Dedifferentiated amniotic fluid mesenchymal stem cell (primary cell): ENCODE data around the gene GNAS.
"Not testable (repeated sequence)": the region's sequence is repeated elsewhere in the genome, so short reads cannot be mapped to it uniquely, and the experiment has no call there.

Experiments
- DNase-seq: peaks from one replicate; pipeline ENCODE4 v3.0.0-alpha.2; 2016; ENCODE audit errors: extremely low spot score

The GNAS gene

DNA sequence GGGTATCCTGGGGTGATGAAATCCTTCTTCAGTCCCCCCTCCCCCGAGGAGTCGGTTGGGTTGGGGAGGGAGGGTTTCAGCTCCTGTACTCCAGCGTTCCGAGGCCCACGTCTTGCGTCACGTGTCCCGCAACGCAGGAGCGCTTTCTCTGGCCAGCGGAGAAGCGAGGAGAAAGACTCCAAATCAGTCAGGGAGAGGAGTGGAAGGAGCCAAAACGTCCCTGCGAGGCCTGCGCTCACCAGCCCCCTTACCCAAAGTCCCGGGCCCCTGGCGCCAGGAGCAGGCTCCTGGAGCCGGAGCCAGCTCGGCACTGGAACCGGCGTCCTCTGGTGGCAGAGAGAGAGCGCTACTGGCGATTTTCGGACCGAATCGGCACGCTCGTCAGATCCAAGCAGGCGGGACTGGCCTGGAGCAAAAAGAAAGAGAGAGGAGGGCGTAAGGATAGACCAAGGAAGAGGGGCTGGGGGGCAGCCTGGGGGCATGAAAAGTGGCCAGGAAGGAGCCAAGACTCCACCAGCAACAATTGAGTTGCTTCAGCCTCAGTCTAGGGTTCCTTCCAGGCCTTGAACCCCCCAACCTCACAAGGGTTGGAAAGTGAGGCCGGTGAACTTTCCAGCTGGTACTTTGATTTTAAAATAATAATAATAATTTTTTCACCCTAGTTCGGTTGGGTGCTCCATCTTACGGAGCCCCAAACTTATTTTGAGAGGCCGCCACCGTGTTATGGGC, at the start of gene GNAS:
GNAS (plus strand) TSS at position 174 of the 729 bp plus-strand sequence.
- DNase-seq, result peak; percentile 36

GRCh38 chr20:58803533-58803932, 49.0 kb upstream of the GNAS start:
- DNase-seq, result no peak

DNA sequence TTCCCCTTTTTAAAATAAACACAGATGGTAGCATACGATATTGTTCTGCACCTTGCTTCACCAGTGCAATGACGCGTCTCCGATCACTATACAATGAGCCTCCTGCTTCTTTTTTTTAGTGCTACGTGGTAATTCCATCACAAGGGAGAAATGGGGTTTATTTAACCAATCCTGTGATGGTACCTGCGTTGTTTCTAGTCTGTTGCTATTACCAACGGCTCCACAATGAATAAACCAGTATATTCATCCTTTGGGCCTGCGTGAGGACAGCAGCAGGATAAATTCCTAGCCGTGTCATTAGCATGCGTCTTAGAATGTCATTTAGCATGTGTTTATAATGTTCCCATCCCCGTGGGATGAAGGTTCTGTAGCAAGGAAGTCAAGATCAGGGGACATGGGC, 44.7 kb upstream of the GNAS start:
- DNase-seq, result no peak

- no peak for DNase-seq
Observed at GRCh38 chr20:58808271-58809046, 44.1 kb upstream of the GNAS start.

DNA sequence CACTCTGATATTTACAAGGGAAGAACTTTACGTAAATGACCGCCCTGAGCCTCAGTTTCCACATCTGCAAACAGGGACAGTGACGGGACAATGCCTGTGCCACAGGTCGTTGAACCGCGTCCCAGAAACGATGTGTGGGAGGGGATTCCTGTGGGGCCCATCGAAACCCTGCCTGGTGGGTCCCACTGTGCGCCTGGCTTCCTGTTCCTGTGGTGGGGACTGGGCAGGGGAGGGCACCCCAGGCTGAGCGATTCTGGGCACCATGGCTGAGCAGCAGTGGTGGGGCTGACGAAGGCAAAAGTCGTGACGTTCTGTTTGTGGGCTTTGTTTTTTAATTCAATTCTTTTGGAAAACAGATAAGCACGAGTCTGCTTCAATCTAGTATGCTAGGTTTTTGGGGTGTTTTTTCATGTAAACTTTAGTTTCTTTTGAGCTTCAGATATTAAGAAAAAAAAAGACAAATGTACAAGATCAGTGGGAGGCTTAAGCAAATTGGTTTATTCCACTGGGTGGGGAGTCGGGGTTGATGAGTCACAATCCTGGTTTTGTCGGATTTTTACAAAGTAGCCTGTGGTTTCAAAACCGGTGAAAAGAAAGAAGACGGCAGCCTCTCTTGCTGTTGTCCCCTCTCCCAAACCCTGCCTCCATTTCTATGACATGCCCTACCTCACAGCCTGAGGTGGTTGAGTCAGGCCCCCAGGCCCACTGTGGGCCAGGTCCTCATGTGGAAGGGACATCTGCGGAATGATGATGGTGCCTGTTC, 42.2 kb upstream of the GNAS start:
- DNase-seq, result no peak

DNA sequence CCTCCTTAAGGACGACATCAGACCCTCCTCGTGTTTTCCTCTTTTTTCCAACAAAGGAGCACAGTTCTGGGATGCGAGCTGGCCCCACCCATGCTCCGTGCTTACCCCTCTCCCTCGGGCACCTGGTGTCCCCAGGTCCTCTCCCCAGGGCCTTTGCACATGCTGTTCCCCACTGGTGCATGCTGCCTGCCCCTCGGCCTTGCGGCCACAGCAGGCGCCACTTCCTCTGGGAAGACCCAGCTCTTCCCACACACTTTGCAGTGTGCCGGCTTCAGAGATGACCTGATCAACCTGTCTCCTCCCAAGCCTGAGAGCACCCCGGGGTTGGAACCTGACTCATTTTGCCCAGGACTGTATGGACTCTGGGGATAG, 41.7 kb upstream of the GNAS start:
- DNase-seq, result no peak

GRCh38 chr20:58811334-58811733, 41.2 kb upstream of the GNAS start:
- no peak for DNase-seq

DNA sequence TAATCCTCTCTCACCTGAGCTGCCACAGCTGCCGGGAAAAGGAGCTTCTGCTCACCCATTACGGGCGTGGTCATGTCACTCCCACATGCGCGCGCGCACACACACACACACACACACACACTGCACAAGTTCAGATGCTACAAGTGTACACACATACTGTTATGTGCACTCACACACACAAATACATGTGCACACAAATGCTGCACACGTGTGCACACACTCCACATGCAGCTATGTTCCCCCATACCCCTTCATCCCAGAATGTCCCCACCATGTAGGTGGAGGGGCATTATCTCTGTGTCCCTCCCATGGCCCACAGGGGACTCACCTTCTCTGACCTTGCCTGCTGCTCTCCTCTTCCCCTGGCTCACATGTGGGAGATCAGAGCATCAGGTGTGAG, 39.1 kb upstream of the GNAS start:
- no peak for DNase-seq

DNA sequence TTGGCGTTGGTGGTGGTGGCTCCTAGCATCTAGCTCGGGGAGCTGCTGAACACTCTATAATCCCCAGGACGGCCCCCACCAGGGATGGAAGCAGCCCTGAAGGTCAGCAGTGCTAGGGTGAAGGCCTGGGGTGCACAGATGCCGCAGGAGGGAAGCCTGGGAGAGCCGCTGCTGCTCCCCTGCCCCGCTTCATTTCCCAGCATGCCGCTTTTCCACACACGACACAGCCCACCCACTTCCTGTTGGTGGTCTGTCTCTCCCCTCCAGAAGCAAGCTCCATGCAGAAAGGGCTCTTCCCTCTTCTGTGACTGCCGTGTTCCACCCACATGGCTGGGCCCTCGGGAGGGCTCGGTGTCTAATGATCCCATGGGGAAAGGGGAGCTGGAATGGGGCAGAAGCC, 37.1 kb upstream of the GNAS start:
- no peak for DNase-seq

DNA sequence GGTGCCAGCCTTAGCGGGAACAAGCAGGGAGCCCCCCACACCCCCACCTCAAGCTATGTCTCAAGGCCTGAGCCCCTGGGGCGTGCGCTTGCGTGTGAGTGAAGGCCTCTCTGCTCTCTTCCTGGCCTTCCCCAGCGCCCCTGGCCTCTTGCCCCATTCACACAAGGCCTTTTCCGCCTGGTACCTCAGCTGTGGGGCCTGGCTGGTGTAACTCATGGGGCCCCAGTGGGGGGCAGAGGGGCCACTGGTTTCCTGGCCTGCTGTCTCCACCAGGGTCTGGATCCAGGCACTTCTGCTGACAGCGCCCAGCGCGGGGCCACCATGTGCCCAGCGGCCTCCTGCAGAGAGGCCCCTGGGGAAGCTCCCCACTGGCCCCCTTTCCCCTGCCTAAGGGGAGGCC, 36.5 kb upstream of the GNAS start:
- DNase-seq, result no peak

- no peak for DNase-seq
Observed at GRCh38 chr20:58816957-58817651, 35.4 kb upstream of the GNAS start.

DNA sequence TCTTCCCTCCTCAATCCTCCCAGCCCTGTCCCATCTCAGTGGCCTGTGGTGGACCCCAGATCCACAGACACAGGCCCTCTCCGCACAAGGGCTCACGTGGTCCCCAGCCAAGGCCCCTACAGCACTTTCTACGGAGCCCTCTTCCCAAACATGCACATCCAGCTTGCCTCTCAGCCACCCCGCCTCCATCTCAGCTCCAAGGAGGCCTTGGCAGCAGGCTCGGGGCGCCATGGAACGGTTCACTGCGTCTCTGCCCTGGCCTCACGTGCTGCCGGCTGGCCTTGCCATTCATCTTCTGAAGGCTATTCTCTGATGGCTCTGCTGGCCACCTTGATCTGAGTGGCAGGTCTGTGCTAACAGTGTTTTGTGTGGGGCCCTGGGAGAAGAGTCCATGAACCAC, 34.8 kb upstream of the GNAS start:
- no peak for DNase-seq

DNA sequence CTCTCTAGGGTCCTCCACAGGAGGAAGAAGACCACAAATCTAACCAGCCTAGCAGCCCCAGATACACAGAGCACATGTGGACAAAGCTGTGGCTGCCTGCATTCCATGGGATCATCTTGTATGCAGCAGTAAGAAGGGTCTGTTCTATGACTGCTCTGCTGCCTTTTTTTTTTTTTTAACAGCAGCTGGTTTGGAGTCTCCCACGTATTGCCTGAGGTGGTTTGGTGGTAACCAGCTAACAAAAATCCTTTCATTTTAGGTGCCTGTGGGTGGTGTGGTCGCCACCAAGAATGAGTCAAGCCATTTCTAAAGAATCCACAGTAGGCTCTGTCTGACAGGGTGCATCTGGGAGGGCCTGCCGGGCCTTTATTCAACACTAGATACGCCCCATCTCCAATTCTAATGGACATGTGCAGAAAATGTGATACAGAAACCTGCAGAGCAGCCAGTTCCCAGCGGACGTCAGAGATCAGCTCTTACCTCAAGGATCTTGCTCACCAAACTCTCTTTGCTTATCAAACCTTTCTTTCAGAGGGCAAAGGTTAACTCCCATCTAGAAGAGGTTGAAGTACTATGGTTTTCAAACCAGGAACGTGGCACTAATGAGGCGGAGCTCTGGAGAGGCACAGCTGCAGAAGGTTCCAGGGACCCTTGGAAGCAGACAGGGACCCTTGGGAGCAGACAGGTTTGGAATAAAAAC, 33.8 kb upstream of the GNAS start:
- peak; percentile 72 for DNase-seq

DNA sequence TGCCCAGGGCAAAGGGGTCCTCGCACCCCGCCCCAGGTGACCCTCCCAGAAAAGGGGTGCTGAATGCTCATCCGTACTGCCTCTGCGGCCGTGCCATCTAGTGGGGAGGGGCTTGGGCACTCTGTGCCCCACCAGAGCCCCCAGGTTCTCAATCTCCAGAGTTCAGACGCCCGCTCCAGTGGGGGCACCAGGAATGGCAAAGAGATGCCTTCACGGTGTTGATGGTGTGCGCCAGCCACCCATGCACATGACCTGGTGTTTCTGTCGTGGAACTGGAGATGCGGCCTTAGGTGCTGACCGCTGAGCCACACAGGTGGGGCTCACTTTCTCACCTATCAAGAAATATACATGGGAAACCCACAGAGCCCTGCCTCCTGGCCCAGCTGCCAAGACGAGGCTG, 32.6 kb upstream of the GNAS start:
- no peak for DNase-seq

- not testable (repeated sequence) for DNase-seq
Observed at GRCh38 chr20:58820515-58820914, 32.0 kb upstream of the GNAS start.

DNA sequence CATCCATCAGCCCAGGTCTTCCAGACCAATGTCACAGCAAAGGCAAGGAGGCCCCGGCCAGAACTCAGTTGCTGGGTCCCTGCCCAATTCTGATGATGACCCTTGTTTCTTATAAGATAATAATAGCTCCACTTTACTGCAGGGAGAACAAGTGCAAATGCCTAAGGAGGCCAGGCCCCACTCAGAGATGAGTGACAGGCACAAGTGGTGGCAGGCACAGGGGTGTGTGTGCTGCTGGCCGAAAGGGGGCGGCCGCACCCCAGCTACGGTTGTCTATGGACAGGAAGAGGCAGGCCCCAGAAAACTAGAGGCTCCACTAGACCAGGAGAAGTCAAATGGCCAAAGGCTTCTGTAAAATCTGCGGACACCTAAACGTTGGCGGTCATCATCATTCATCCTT, 30.4 kb upstream of the GNAS start:
- DNase-seq, result no peak

- no peak for DNase-seq
Observed at GRCh38 chr20:58822748-58823730, 29.5 kb upstream of the GNAS start.

GRCh38 chr20:58824843-58825242, 27.7 kb upstream of the GNAS start:
- DNase-seq, result no peak

DNA sequence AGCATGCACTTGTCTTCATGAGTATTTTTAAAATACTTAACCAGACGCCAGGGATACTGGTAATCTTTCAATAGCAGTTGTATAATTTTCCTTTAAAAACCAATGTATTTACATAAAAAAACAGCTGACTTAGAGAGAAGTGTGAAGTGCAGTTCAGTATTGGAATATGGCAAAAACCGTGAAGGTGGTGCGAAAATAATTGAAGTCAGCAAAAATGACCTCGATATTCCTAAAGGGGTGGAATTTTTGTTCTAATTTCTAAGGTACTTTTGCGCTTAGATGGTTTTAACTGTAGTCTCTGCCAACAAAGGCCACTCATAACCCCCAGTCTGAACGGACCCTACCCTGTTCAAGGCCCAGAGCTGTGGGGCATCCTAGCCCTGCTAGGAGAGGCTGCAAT, 27.1 kb upstream of the GNAS start:
- DNase-seq, result no peak

DNA sequence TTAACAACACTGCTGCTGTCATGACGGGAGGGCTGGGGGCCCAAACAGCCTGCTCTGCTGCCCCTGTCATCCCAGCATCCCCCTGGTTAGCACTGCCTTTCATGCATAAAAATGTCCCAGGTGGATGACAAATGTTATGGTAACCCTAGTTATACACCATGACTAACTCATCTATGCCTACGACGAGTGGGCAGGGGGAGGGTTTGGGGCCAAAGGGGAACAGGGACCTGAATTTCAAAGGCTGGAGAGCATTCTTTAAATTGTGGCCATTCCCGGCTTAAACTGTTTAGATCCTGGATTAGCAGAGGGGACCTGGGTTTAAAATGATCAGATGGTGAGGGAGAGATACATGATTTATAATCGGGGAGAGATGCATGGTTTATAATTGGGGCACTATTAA, 26.2 kb upstream of the GNAS start:
- no peak for DNase-seq
